HCT116 (cell line): ENCODE data around the gene TYW5.

Experiments used
- CTCF ChIP-seq, 3 experiments: fragments of 200-600 bp in 1 of 3; sonication (generic) in 1 of 3; IDR thresholded peaks in 2 of 3; conservative IDR thresholded peaks in 1 of 3; 2 replicates each; pipeline ENCODE4 v1.5.1; 2012 to 2017; ENCODE audit warnings: low read depth in 2 of 3, low read length in 2 of 3, antibody characterized with exemption in 1 of 3, borderline replicate concordance in 1 of 3, control low read depth in 1 of 3, mild to moderate bottlenecking in 1 of 3, mixed read lengths in 1 of 3, mixed run types in 1 of 3, moderate library complexity in 1 of 3; ENCODE audit not compliant: insufficient read depth in 1 of 3
- EZH2phosphoT487 ChIP-seq: fragments of 200-600 bp; IDR thresholded peaks from 2 replicates; pipeline ENCODE4 v1.6.1; 2018; ENCODE audit warnings: antibody characterized with exemption, borderline replicate concordance
- POLR2A ChIP-seq: IDR thresholded peaks from 2 replicates; pipeline ENCODE4 v1.7.0; 2011; ENCODE audit warnings: borderline replicate concordance; ENCODE audit not compliant: insufficient read depth, insufficient read length; ENCODE audit errors: extremely low read depth

- TF ChIP-seq CTCF (IDR thresholded peaks at IDR 0.05 in 2 of 3, conservative IDR thresholded peaks at IDR 0.05 in 1 of 3; ENCODE audit: borderline replicate concordance in 1 of 3, insufficient read depth in 1 of 3, low read depth in 2 of 3, low read length in 2 of 3) (no peak), EZH2phosphoT487 (no peak), POLR2A (no peak)
Observed at GRCh38 chr2:199983534-199983933, 28.2 kb upstream of the TYW5 start.
